ENCODE results near the gene NBEAL1. TPM values are rescaled to one million over a fixed set of nuclear protein-coding genes. Genes with fewer than 3 reads are reported as not detected.
"Not testable (repeated sequence)": the region's sequence is repeated elsewhere in the genome, so short reads cannot be mapped to it uniquely, and the experiment has no call there.

Gene NBEAL1
- total RNA-seq, 1 experiment from 2014 or later: 31.4 TPM

DNA sequence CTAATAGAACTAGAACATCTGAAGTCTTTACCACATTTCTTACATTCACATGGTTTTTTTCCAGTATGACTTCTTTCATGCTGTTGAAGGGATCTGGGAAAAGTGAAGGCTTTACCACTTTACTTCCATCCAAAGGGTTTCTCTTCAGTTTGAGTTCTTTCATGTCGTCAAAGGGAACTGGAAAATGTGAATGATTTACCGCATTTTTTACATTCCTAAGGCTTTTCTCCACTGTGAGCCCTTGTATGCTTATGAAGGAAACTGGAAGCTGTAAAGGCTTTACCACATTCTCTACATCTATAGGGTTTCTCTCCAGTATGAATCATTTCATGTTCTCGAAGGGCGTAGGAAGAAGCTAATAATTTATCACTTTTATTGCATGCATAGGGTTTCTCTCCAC is 46.7 kb downstream of the NBEAL1 start:
- H3K36me3 Mint-ChIP-seq (ENCODE audit: insufficient read depth, unreplicated experiment): peaks cover 15% of the 10 kb centered on the region

DNA sequence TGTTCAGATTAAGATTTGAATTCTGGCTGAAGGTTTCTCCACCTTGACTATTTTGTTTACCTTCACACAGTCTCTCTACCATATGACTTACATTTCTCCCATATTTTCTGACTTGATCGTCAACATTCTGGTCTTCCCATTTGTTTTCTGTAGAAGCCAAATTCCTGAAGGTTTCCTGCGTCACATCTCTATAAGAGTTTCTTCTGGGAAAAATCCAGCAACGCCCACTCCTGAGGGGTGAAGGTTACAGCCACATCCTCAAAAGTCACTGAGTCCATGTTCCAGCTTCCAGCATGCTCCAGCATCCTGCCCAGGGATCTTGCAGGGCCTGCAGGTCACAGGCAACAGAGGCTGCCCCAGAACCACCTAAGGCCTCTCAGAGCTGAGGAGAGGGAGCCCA is 47.5 kb downstream of the NBEAL1 start:
- Mint-ChIP-seq H3K27me3 (ENCODE audit: unreplicated experiment) (no peaks in the 10 kb centered on the region), H3K36me3 (ENCODE audit: insufficient read depth, unreplicated experiment) (peaks cover 19% of the 10 kb centered on the region), H3K4me1 (ENCODE audit: low read depth, unreplicated experiment) (peaks cover 16% of the 10 kb centered on the region), H3K27ac (ENCODE audit: unreplicated experiment) (no peak overlapping the region), H3K9me3 (ENCODE audit: low read depth, unreplicated experiment) (no peaks in the 10 kb centered on the region), H3K4me3 (ENCODE audit: low read depth, unreplicated experiment) (no peak overlapping the region)
- BruUV-seq (replicated peaks): no TSS peak
- CTCF ChIA-PET: interaction anchor here (0.6 kb wide), 1 partner anchor 504 kb away, joined by 3 read pairs; no protein-coding TSS in a partner anchor
- intact Hi-C loops (cut with micrococcal nuclease; ENCODE audit: unreplicated experiment): no loop called here
- TF ChIP-seq, protein P1, sequence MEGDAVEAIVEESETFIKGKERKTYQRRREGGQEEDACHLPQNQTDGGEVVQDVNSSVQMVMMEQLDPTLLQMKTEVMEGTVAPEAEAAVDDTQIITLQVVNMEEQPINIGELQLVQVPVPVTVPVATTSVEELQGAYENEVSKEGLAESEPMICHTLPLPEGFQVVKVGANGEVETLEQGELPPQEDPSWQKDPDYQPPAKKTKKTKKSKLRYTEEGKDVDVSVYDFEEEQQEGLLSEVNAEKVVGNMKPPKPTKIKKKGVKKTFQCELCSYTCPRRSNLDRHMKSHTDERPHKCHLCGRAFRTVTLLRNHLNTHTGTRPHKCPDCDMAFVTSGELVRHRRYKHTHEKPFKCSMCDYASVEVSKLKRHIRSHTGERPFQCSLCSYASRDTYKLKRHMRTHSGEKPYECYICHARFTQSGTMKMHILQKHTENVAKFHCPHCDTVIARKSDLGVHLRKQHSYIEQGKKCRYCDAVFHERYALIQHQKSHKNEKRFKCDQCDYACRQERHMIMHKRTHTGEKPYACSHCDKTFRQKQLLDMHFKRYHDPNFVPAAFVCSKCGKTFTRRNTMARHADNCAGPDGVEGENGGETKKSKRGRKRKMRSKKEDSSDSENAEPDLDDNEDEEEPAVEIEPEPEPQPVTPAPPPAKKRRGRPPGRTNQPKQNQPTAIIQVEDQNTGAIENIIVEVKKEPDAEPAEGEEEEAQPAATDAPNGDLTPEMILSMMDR (IDR thresholded peaks at IDR 0.05; ENCODE audit: unreplicated experiment): no peak
- DNase-seq: no peak

More for the DNA sequence above, 46.7 kb downstream of the NBEAL1 start:
- CTCF ChIA-PET: interaction anchor here (0.6 kb wide), 1 partner anchor 505 kb away, joined by 3 read pairs; no protein-coding TSS in a partner anchor
- peak; percentile 2 for DNase-seq
- no TSS peak for BruUV-seq (replicated peaks)
- TF ChIP-seq, protein P1 (IDR thresholded peaks at IDR 0.05; ENCODE audit: unreplicated experiment): no peak
- no peaks in the 10 kb centered on the region for H3K27me3 Mint-ChIP-seq (ENCODE audit: unreplicated experiment)
- intact Hi-C loops (cut with micrococcal nuclease; ENCODE audit: unreplicated experiment): no loop called here
- peaks cover 16% of the 10 kb centered on the region for H3K4me1 Mint-ChIP-seq (ENCODE audit: low read depth, unreplicated experiment)
- no peaks in the 10 kb centered on the region for H3K9me3 Mint-ChIP-seq (ENCODE audit: low read depth, unreplicated experiment)
- no peak overlapping the region for H3K4me3 Mint-ChIP-seq (ENCODE audit: low read depth, unreplicated experiment)
- H3K27ac Mint-ChIP-seq (ENCODE audit: unreplicated experiment): peak overlapping the region; percentile 56

DNA sequence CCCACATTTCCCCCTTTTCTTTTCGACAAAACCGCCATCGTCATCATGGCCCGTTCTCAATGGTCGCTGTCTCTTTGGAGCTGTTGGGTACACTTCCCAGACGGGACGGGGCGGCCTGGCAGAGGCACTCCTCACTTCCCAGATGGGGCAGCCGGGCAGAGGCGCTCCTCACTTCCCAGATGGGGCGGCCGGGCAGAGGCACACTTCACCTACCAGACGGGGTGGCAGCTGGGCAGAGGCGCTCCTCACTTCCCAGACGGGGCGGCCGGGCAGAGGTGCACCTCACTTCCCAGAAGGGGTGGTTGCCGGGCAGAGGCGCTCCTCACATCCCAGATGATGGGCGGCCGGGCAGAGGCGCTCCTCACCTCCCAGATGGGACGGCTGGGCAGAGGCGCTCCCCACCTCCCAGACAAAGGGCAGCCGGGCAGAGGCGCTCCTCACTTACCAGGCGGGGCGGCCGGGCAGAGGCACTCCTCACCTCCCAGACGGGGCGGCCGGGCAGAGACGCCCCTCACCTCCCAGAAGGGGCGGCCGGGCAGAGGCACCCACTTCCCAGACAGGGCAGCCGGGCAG is 51.9 kb downstream of the NBEAL1 start:
- BruUV-seq (replicated peaks); H3K27ac Mint-ChIP-seq (ENCODE audit: unreplicated experiment); H3K9me3 Mint-ChIP-seq (ENCODE audit: low read depth, unreplicated experiment); H3K27me3 Mint-ChIP-seq (ENCODE audit: unreplicated experiment); intact Hi-C loops (cut with micrococcal nuclease; ENCODE audit: unreplicated experiment); H3K4me3 Mint-ChIP-seq (ENCODE audit: low read depth, unreplicated experiment); H3K36me3 Mint-ChIP-seq (ENCODE audit: insufficient read depth, unreplicated experiment); DNase-seq; H3K4me1 Mint-ChIP-seq (ENCODE audit: low read depth, unreplicated experiment): not testable (repeated sequence)
- CTCF ChIA-PET: interaction anchor here (0.6 kb wide), 1 partner anchor 110 kb away, joined by 3 read pairs; no protein-coding TSS in a partner anchor

DNA sequence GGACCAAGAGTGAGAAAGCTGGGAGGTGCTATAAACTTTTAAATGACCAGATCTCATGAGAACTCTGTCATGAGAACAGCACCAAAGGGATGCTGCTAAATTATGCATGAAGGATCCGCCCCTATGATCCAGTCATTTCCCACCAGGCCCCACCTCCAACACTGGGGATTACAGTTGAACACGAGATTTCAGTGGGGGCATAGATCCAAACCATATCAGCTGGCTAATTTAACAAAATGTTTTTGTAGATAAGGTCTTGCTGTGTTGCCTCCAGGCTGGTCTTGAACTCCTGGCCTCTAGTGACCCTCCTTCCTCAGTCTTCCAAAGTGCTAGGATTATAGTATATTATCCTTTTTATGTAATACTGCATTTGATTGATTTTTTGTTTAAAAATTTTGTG is 56.0 kb downstream of the NBEAL1 start:
- no peak for DNase-seq
- no peaks in the 10 kb centered on the region for H3K27me3 Mint-ChIP-seq (ENCODE audit: unreplicated experiment)
- H3K9me3 Mint-ChIP-seq (ENCODE audit: low read depth, unreplicated experiment): no peaks in the 10 kb centered on the region
- H3K36me3 Mint-ChIP-seq (ENCODE audit: insufficient read depth, unreplicated experiment): peaks cover 6% of the 10 kb centered on the region
- intact Hi-C loops (cut with micrococcal nuclease; ENCODE audit: unreplicated experiment): no loop called here
- H3K4me3 Mint-ChIP-seq (ENCODE audit: low read depth, unreplicated experiment): no peak overlapping the region
- TF ChIP-seq, protein P1 (IDR thresholded peaks at IDR 0.05; ENCODE audit: unreplicated experiment): no peak
- BruUV-seq (replicated peaks): no TSS peak
- no peaks in the 10 kb centered on the region for H3K4me1 Mint-ChIP-seq (ENCODE audit: low read depth, unreplicated experiment)
- CTCF ChIA-PET: no interaction called here
- no peak overlapping the region for H3K27ac Mint-ChIP-seq (ENCODE audit: unreplicated experiment)

DNA sequence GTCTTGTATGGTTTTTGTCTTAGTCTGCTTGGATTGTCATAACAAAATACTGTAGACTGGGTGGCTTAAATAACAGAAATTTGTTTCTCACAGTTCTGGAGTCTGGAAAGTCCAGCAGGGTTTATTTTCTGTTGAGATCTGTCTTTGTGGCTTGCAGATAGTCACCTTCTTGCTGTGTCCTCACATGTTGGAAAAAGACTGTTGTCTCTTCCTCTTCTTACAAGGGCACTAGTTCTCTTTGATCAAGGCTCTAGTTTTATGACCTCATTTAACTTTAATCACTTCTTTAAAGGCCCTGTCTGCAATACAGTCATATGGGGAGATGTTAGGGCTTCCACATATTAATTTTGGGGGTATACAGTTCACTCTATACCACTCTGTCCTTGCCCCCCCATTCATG is 56.5 kb downstream of the NBEAL1 start:
- no peaks in the 10 kb centered on the region for H3K27me3 Mint-ChIP-seq (ENCODE audit: unreplicated experiment)
- H3K36me3 Mint-ChIP-seq (ENCODE audit: insufficient read depth, unreplicated experiment): peaks cover 6% of the 10 kb centered on the region
- CTCF ChIA-PET: no interaction called here
- BruUV-seq (replicated peaks): no TSS peak
- H3K9me3 Mint-ChIP-seq (ENCODE audit: low read depth, unreplicated experiment): no peaks in the 10 kb centered on the region
- no peak overlapping the region for H3K4me3 Mint-ChIP-seq (ENCODE audit: low read depth, unreplicated experiment)
- no peak overlapping the region for H3K27ac Mint-ChIP-seq (ENCODE audit: unreplicated experiment)
- intact Hi-C loops (cut with micrococcal nuclease; ENCODE audit: unreplicated experiment): no loop called here
- DNase-seq: no peak
- H3K4me1 Mint-ChIP-seq (ENCODE audit: low read depth, unreplicated experiment): no peaks in the 10 kb centered on the region
- TF ChIP-seq, protein P1 (IDR thresholded peaks at IDR 0.05; ENCODE audit: unreplicated experiment): no peak
